DND-41 (cell line): ENCODE data around the gene NKAIN2.

Experiments used
- ATAC-seq: fragments of 200-7000 bp; cut with Tn5 transposase; 3 replicates; pipeline ENCODE4 v1.9.1; 2021; ENCODE audit warnings: low read depth; ENCODE audit not compliant: insufficient read depth
- DNase-seq: peaks from one replicate; pipeline ENCODE4 v3.0.0-alpha.2; 2020
- H2AFZ ChIP-seq: 2 replicates; pipeline ENCODE4 v1.6.0; 2012; ENCODE audit warnings: low read depth, low read length
- H3K27ac ChIP-seq: 2 replicates; pipeline ENCODE4 v1.5.1; 2012; ENCODE audit warnings: low read length, inconsistent platforms
- H3K27me3 ChIP-seq: fragments of 200-600 bp; sonication (generic); 2 replicates; pipeline ENCODE4 v1.6.0; 2012; ENCODE audit warnings: low read length, mild to moderate bottlenecking, inconsistent platforms; ENCODE audit not compliant: insufficient read depth, poor library complexity
- H3K36me3 ChIP-seq: 2 replicates; pipeline ENCODE4 v1.5.1; 2012; ENCODE audit warnings: low read length, inconsistent platforms; ENCODE audit not compliant: insufficient read depth
- H3K4me1 ChIP-seq: 2 replicates; pipeline ENCODE4 v1.5.1; 2012; ENCODE audit warnings: mild to moderate bottlenecking, low read length; ENCODE audit not compliant: insufficient read depth
- H3K4me2 ChIP-seq: 2 replicates; pipeline ENCODE4 v1.6.0; 2012; ENCODE audit warnings: mild to moderate bottlenecking, moderate library complexity, low read length, inconsistent platforms; ENCODE audit not compliant: insufficient read depth
- H3K4me3 ChIP-seq, 2 experiments: fragments of 200-600 bp in 1 of 2; shearing (Covaris generic) in 1 of 2; 2 replicates each; pipeline ENCODE4 v1.5.1; 2012 to 2016; ENCODE audit warnings: inconsistent platforms in 2 of 2, low read length in 2 of 2, mild to moderate bottlenecking in 2 of 2, low read depth in 1 of 2, moderate library complexity in 1 of 2
- H3K79me2 ChIP-seq: 2 replicates; pipeline ENCODE4 v1.6.0; 2012; ENCODE audit warnings: low read length, inconsistent platforms; ENCODE audit not compliant: insufficient read depth
- H3K9ac ChIP-seq: 2 replicates; pipeline ENCODE4 v1.6.0; 2012; ENCODE audit warnings: low read depth, mild to moderate bottlenecking, inconsistent platforms, low read length, moderate library complexity
- H3K9me3 ChIP-seq: 2 replicates; pipeline ENCODE4 v1.5.1; 2012; ENCODE audit warnings: low read length, moderate library complexity, mild to moderate bottlenecking, inconsistent platforms; ENCODE audit not compliant: insufficient read depth, severe bottlenecking
- H4K20me1 ChIP-seq: 2 replicates; pipeline ENCODE4 v1.6.0; 2012; ENCODE audit warnings: low read length; ENCODE audit not compliant: insufficient read depth
- CTCF ChIP-seq: IDR thresholded peaks from 2 replicates; pipeline ENCODE4 v1.5.1; 2012; ENCODE audit warnings: borderline replicate concordance, low read length, moderate library complexity, mild to moderate bottlenecking; ENCODE audit not compliant: poor library complexity, severe bottlenecking; ENCODE audit errors: extremely low read depth
- EZH2 ChIP-seq: IDR thresholded peaks from 3 replicates; pipeline ENCODE4 v1.6.1; 2012; ENCODE audit warnings: borderline replicate concordance, low read depth, mild to moderate bottlenecking, moderate library complexity, low read length, inconsistent platforms; ENCODE audit not compliant: severe bottlenecking

NKAIN2 gene

GRCh38 chr6:123808556-123808955 lies 4.9 kb downstream of the NKAIN2 start:
- Histone ChIP-seq H4K20me1 (no peaks in the 10 kb centered on the region), H3K9me3 (no peaks in the 10 kb centered on the region), H2AFZ (no peak overlapping the region), H3K27ac (no peak overlapping the region), H3K9ac (no peak overlapping the region), H3K4me1 (no peaks in the 10 kb centered on the region), H3K4me3 (no peak overlapping the region), H3K79me2 (no peaks in the 10 kb centered on the region), H3K4me2 (no peak overlapping the region), H3K36me3 (no peaks in the 10 kb centered on the region), H3K27me3 (peaks cover 5% of the 10 kb centered on the region)
- no peak for ATAC-seq
- no peak for DNase-seq
- no peak for TF ChIP-seq CTCF
- no peak for TF ChIP-seq EZH2

DNA sequence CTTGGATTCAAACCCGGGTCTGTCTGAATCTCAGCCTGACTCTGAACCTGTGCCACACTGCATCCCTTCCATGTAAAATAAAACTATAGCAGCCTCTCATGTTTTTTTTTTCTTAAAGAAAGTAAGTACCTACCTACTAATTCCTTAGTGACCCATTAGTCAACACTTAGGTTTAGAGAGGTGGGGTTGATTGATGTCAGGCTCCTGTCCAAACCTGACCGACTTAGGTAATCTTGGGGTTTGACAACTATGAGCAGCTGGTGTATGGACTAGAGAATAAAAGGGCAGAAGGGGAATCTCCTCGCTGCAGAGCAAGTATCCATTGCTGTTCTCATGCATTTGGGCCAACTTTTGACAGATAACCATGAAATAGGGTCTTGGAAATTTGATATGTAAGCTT lies 6.5 kb downstream of the NKAIN2 start:
- H4K20me1 ChIP-seq = no peaks in the 10 kb centered on the region
- no peak overlapping the region for H2AFZ ChIP-seq
- no peaks in the 10 kb centered on the region for H3K36me3 ChIP-seq
- no peak for ATAC-seq
- H3K79me2 ChIP-seq = no peaks in the 10 kb centered on the region
- no peaks in the 10 kb centered on the region for H3K9me3 ChIP-seq
- DNase-seq = no peak
- H3K27ac ChIP-seq = no peak overlapping the region
- TF ChIP-seq CTCF = no peak
- no peak for TF ChIP-seq EZH2
- no peak overlapping the region for H3K4me2 ChIP-seq
- no peak overlapping the region for H3K4me3 ChIP-seq
- H3K27me3 ChIP-seq = peaks cover 5% of the 10 kb centered on the region
- H3K9ac ChIP-seq = no peak overlapping the region
- no peaks in the 10 kb centered on the region for H3K4me1 ChIP-seq

- Histone ChIP-seq H4K20me1 (no peaks in the 10 kb centered on the region), H2AFZ (no peak overlapping the region), H3K27me3 (peaks cover 5% of the 10 kb centered on the region), H3K79me2 (no peaks in the 10 kb centered on the region), H3K4me1 (no peaks in the 10 kb centered on the region), H3K9me3 (no peaks in the 10 kb centered on the region), H3K4me2 (no peak overlapping the region), H3K4me3 (no peak overlapping the region), H3K27ac (no peak overlapping the region), H3K36me3 (no peaks in the 10 kb centered on the region), H3K9ac (no peak overlapping the region)
- no peak for ATAC-seq
- TF ChIP-seq EZH2 = no peak
- TF ChIP-seq CTCF = no peak
- no peak for DNase-seq
Observed at GRCh38 chr6:123810948-123811347, 7.3 kb downstream of the NKAIN2 start.

DNA sequence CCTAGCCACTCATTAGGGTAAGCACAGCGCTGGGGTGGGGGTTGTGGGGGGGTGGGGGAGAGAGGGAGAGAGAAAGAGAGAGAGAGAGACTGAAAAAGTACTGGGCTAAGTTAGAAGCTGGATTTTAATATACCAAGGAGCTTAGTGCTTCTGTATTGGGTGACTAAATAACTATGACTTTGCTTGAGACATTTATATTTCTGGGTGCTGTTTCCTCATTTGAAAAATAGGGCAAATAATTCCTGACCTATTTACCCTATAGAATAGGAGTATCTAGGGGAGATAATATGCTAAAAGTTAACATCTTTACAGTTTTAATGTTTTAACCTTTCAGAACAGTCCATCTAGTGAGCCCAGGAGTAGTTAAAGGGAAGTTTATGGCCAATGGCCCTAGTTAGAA lies 7.7 kb downstream of the NKAIN2 start:
- H3K4me3 ChIP-seq = no peak overlapping the region
- DNase-seq (no peak), ATAC-seq (no peak)
- no peaks in the 10 kb centered on the region for H4K20me1 ChIP-seq
- H3K36me3 ChIP-seq = no peaks in the 10 kb centered on the region
- TF ChIP-seq CTCF = no peak
- TF ChIP-seq EZH2 = no peak
- H3K9ac ChIP-seq = no peak overlapping the region
- H3K79me2 ChIP-seq = no peaks in the 10 kb centered on the region
- H3K4me1 ChIP-seq = no peaks in the 10 kb centered on the region
- H2AFZ ChIP-seq = no peak overlapping the region
- H3K9me3 ChIP-seq = no peaks in the 10 kb centered on the region
- no peak overlapping the region for H3K4me2 ChIP-seq
- peaks cover 3% of the 10 kb centered on the region for H3K27me3 ChIP-seq
- no peak overlapping the region for H3K27ac ChIP-seq
